DMS53 treated with DMSO at 0.1 percent for 48 hours (cell line): ENCODE data around the gene USP10.

Experiments
- DNase-seq: peaks from one replicate; lab custom pipeline; 2025; ENCODE audit not compliant: unreplicated experiment; lab: John Stamatoyannopoulos, UW

Gene USP10

GRCh38 chr16:84791088-84791487, 91.3 kb downstream of the USP10 start:
- no peak for DNase-seq

GRCh38 chr16:84791501-84791900, 91.7 kb downstream of the USP10 start:
- no peak for DNase-seq

DNA sequence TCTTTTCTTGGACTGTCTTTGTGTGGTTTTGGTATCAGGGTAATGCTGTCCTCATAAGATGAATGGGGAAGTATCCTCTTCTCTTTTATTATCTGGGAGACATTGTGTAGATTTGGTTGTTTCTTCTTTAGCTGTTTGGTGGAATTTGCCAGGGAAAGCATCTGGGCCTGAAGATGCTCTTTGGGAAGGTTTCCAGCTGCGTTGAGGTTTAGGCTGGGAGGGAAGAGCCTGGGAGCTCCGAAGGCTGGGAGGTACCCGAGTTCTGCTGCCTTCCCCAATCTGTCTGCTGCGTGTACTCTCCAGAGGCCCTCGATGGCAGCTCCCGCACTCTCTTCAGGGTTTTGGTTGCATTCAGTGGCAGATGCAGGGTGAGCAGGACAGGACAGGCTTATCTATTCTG, 94.4 kb downstream of the USP10 start:
- no peak for DNase-seq

DNA sequence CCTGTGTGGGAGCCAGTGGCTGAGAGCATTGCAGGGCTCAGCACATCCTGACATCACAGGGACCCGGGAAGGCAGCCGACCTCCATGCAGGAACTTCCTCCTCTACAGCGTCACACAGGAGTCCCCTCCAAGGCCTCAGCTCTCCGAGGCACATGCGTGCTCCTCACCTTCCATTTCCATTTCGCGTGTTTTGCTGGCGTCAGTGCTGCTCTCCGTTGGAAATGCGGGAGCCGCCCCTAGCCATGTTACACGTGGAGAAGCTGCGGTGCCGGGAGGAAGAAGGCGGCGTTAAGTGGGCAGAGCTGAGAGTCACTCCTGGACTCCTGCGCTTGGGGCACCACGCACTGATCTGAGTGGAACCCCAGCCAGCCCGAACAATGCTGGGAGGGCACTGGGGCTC, 94.8 kb downstream of the USP10 start:
- no peak for DNase-seq

GRCh38 chr16:84795329-84796053, 95.7 kb downstream of the USP10 start:
- DNase-seq, result no peak

- no peak for DNase-seq
Observed at GRCh38 chr16:84800158-84800978, 100.6 kb downstream of the USP10 start.

- DNase-seq, result no peak
Observed at GRCh38 chr16:84803146-84803545, 103.3 kb downstream of the USP10 start.

- DNase-seq, result no peak
Observed at GRCh38 chr16:84804326-84804725, 104.5 kb downstream of the USP10 start.

DNA sequence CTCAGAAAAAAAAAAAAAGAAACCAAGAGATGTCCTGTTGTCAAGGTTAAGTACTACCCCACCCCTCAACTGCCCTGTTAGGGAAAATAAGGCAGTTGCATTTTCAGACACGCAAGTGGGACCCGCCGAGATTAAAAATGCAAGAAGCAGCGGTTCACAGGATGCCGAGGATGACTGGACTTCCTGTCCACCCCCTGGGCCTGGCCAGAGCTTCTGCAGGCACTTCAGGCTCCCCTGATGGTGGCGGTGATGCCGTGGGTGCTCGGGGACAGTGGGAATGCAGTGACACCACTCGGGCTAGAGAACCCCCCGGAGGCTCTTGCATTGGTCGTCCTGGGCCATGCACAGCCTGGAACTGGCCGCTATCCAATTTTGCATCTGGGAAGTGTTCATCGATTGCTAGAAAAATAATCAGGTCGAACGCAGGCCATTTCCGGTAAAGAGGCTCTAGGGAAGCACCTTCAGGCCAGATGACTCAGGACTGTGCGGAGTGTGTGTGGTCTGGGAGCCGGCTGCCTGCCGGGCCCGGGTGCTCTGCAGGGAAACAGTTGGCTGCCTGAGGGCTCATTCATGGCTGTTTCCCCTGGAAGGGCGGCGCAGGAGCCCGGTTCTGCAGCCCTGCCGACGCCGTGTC, 106.6 kb downstream of the USP10 start:
- DNase-seq, result peak; percentile 36

DNA sequence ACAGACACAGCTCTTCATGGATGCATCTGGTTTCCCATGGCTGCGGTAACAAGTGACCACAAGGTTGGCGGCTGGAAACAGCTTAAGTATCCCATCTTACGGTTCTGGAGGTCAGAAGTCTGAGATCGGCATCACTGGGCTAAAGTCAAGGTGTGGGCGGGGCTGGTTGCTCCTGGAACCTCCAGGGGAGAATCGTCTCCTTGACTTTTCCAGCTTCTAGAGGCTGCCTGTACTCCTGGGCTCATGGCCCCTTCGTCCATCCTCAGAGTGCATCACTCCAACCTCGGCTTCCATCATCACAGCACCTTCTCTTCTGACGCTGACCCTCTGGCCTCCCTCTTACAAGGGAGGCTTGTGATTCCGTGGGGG, 107.1 kb downstream of the USP10 start:
- DNase-seq, result no peak

DNA sequence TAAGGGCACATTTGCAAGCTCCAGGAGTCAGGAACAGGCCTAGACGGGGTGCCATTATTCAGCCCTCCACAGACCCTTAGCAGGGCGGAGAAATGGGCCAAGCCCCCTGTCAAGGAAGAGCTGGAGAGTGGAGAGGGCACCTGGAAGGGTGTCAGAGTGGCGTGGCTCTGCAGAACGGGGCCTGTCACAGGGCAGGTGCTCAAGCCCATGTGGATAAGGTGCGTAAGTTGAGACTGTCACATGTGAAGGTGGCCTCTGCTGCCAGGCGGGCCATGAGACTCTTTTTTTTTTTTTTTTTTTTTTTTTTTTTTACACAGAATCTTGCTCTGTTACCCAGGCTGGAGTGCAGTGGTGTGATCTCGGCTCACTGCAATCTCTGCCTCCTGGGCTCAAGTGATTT, 108.0 kb downstream of the USP10 start:
- no peak for DNase-seq

- no peak for DNase-seq
Observed at GRCh38 chr16:84808826-84809225, 109.0 kb downstream of the USP10 start.

DNA sequence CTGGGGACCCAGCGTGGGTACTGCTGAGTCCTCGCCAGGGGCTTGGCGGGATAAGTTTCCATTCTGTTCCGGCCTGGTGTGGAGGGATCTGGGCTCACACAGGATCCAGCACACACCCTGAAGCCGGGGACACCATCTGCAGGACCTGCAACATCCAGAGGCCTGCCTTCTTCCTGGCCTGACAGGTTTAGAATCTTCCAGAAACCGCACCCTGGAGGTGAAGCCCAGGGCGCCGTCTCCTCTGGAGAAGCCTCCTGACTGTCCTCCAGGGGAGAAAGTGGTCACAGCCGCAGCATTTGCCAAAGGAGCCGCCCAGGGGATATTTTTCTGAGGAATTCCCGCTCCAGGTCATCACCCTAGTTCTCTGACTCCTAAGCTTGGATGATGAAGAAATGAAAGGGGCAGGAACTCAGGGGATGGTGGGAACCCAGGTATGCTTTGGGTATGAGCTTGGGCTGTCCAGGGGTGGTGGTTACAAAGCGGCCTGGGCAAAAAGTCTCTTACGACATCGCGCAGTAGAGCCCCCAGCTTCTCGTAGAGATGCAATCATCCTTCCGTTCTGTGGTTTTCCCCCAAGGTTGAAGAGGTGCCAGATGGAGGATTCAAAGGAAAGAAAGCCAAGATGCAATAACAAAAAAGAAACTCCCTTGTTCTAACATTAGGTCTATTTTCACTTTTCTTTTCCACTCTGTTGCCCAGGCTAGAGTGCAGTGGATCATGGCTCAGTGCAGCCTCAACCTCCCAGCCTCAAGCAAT, 110.9 kb downstream of the USP10 start:
- no peak for DNase-seq

DNA sequence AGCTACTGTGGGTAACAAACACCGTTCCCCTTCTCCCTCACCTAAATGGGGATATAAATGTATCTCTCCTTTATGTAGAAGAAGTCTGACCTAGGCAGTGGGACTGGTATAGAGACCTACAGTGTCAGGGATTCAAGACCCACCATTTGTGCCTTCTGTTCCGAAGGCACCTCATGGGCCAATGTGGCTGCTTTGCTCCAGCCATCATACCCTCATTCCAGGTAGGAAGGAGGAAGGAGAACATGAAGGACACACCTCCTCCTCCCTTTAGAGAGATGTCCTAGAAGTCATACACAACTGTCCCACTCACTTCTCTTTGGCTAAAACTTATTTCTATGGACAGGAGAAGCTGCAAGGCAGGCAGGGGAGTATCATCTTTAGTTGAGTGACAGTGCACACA, 111.7 kb downstream of the USP10 start:
- DNase-seq, result no peak

DNA sequence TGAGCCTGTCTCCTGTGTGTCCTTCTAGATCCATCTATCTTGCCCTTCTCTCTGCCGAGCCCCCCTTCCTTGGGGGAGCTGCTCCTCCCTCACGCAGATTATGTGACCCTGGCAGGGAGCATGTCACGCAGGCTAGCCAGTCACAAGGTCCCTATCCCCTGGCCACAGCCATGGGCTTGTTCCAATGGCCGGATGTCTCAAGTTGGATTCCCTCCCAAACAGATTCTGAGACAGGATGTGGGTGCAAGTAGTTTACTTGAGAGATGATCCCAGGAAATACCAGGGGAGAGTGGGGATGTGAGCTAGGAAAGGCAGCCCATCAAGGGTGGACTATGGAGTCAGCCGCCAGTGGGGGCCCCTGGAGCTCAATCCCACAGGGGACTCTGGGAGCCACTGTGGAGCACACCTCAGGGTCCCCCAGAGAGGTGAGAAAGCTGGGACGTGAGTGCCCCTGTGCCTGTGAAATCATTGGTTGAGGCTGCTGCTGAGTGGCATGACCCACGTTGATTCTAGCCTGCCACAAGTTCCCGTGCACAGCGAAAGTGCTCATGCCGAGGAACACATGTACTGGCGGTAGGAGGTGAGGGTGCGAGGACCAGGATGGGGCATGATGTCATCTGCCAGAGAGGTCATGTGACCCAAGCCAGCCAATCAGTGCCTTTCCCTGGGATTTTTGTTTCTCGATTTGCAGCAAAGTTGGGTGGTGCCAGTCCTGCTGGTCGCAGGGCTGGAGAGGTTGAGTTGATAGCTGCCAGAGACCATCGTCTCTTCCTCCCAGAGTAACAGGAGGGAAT, 113.5 kb downstream of the USP10 start:
- no peak for DNase-seq

- DNase-seq, result no peak
Observed at GRCh38 chr16:84815462-84815861, 115.7 kb downstream of the USP10 start.

DNA sequence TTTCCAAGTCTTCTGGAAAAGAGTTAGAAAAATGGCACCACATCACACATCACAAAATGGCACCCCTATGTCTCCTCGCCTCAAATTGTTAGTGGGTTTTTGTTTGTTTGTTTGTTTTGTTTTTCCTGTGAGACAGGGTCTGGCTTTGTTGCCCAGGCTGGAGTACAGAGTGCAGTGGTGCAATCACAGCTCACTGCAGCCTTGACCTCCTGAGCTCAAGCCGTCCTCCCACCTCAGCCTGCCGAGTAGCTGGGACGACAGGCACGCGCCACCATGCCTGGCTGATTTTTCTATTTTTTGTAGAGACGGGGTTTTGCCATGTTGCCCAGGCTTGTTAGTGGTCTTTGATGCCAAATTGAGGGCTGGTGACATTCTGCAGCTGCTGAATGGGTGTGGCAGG, 116.2 kb downstream of the USP10 start:
- no peak for DNase-seq

GRCh38 chr16:84816485-84816884, 116.7 kb downstream of the USP10 start:
- DNase-seq, result no peak

DNA sequence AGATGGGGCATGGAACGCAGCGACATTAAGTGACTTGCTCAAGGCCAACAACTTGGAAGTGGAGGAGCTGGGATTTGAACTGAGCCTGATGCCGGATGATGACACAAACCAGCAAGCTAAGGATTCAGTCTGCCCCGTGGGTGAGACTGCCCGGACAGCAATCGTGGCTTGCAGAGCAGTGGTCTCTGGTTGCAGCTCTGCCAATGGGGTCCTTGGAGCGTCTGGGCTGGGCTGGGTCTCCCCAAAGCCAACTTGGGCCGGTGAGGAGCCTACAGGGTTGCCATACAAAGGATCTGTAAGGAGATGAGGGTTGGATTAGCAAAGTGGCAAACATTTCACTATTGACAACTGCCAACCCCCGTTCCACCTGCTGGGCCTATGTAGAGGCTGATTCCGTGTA, 117.4 kb downstream of the USP10 start:
- no peak for DNase-seq

- DNase-seq, result no peak
Observed at GRCh38 chr16:84817613-84818012, 117.8 kb downstream of the USP10 start.

GRCh38 chr16:84818133-84818532, 118.3 kb downstream of the USP10 start:
- DNase-seq, result no peak
